Activated gamma-delta T cell treated with Interleukin-2 at 50 U/mL for 16 hours (primary cell): ENCODE data around the gene NUP155.
"Not testable (repeated sequence)": the region's sequence is repeated elsewhere in the genome, so short reads cannot be mapped to it uniquely, and the experiment has no call there.

Source experiments
- DNase-seq: peaks from one replicate; pipeline ENCODE4 v3.0.0-alpha.2; 2020

The NUP155 gene

GRCh38 chr5:37275511-37275910 lies 95.4 kb downstream of the NUP155 start:
- DNase-seq, result no peak

DNA sequence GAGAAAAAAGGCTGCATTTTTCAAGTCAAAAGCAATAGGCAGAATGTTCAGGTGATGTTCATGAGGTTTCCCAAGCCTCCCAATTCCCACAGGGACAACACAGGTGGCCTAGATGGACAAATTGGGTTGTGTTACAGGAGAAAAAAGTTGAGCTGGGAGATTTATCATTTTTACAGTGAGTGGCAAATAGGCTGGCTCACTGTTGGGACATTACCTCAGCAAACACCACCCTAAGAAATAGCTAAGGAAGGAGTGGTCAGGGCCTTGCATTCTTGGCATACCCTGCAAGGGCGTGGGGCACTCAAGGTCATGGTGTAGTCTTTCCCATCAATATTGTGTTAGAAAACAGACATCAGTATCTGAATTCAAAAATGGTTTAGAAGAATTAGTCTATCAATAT lies 98.4 kb downstream of the NUP155 start:
- DNase-seq, result no peak

DNA sequence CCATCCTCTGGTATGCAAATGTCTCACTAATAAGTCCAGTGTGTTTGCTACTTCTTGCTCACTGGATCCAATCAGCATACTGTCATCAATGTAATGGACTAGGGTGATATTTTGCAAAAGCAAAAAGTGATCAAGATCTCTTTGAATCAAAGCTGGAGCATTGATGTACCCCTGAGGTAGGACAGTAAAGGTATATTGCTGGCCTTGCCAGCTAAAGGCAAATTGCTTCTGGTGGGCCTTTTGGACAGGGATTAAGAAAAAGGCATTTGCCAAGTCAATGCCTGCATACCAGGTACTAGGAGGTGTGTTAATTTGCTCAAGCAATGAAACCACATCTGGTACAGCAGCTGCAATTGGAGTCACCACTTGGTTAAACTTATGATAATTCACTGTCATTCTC lies 102.8 kb downstream of the NUP155 start:
- not testable (repeated sequence) for DNase-seq

DNA sequence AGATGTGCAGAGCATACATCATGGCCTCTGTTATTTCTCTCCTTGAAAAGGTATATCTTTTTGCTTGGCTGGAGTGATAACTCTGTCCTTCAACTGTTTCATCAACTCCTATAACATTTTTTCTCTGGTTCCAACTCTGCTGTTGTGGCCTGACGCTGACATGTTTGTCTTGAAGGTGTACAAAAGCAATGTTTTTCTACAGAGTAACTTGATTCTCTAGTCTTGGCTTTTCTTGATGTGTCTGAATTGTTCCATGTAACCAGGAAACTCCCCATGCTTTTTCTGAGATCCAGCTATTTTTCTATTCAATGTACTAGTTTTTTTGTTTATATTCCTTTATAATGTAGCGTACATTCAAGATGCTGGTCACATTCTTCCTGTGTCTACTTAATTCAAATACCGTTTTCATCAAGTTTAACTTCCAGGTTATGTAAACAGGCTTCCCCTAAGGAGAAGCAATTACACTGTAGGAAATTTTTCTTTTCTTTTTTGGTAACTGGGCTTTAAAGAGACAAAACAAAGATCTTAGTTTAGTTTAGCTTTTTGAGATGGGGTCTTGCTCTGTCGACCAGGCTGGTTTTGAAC lies 115.0 kb downstream of the NUP155 start:
- DNase-seq, result no peak

GRCh38 chr5:37254581-37254980 lies 116.3 kb downstream of the NUP155 start:
- DNase-seq, result no peak

DNA sequence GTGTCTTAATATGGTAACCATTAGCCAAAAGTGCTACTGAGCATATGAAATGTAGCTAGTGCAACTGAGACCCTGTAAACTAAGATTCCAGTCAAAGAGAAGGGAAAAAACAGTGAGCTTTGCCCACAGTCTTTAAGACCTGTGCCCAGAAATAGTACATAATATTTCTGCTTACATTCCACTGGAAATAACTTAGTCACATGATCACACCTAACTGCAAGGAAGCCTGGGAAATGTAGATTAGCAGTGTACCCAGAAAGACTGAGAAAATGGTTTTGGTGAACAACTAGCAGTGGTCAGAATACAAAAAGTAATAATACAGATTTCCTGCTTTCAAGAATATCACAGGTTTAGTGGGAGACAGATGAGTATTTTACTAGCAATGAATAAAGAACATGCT lies 119.2 kb downstream of the NUP155 start:
- no peak for DNase-seq

GRCh38 chr5:37249815-37250164 lies 121.1 kb downstream of the NUP155 start:
- no peak for DNase-seq

GRCh38 chr5:37248970-37249814 lies 121.7 kb downstream of the NUP155 start, which contains the start of gene CPLANE1:
Gene CPLANE1, minus strand, starts transcription at chr5:37249376. Its CDS starts 1,678 bp downstream, at chr5:37247698.
- peak; percentile 44 for DNase-seq

DNA sequence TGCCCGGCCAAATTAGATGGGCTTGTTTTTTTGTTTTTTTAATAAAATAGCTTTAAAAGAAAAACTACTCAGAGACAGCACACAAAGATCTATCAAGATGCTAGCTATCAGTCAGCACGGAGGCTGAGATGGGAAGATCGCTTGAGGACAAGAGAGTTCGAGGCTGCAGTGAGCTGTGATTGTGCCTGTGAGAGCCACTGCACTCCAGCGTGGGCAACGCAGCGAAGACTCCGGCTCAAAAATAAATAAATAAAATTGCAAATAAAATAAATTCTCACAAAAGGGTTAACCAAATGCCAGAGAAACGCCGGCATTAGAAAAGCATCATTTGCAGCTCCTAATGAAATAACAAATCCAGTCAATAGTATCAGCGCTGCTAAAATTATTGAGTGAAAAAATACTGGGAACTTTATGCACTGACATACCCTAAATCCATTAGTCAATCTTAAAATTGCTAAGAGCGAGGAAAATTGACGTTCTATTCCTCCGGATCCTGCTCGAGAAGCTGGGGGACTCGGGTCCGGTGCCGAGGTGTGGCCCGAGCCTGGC lies 122.4 kb downstream of the NUP155 start:
- no peak for DNase-seq

DNA sequence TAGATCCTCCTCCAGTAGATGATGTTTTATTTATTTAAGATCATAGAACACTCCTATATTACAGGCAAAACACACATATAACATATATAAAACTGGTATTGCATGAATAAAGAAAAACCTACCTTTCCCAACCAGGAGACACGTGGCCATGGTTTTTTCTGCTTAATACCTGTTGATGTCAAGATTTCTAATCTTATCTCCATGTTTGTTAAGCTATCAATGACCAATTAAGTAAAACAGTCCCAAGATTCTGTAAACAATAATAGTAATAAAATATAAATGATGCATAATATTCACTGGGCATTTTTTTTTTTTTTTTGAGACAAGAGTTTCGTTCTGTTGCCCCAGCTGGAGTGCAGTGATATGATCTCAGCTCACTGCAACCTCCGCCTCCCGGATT lies 123.4 kb downstream of the NUP155 start:
- no peak for DNase-seq

DNA sequence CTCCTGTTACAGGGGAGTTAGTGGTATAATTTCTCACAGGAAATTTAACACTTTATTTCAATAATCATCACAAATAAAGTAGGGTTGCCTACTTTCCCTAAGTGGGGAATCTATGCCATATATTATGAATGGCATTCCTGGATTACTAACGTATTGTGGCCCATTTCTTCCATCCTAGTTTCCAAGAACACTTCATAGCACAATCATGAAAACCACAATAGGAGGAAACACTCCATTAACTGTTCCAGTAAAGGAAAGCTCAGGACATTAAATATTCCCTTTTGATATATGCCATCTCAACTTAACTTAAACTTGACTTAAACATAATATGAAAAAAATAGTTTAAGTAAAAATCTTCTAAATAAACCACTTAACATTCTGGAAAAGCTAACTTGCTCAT lies 123.9 kb downstream of the NUP155 start:
- DNase-seq, result no peak
